Smooth muscle cell (in vitro differentiated cells): Measurements from ENCODE around the gene ZNF653. TPM values are rescaled to one million over a fixed set of nuclear protein-coding genes. Genes with fewer than 3 reads are reported as not detected.

Source experiments
- DNase-seq: peaks from one replicate; lab custom pipeline; 2025; ENCODE audit not compliant: unreplicated experiment; lab: John Stamatoyannopoulos, UW
- H2AFZ ChIP-seq: fragments of 200-600 bp; sonication (generic); 2 replicates; pipeline ENCODE4 v1.6.0; 2016; ENCODE audit warnings: antibody characterized with exemption, low read depth, mild to moderate bottlenecking
- H3F3A ChIP-seq: fragments of 200-600 bp; sonication (generic); 2 replicates; pipeline ENCODE4 v1.6.0; 2017; ENCODE audit warnings: antibody characterized with exemption, low read depth
- H3K27ac ChIP-seq: fragments of 200-600 bp; sonication (generic); 2 replicates; pipeline ENCODE4 v1.5.1; 2016; ENCODE audit warnings: low read depth, mild to moderate bottlenecking
- H3K27me3 ChIP-seq: fragments of 200-600 bp; sonication (generic); 2 replicates; pipeline ENCODE4 v1.6.1; 2016; ENCODE audit warnings: low read depth, mild to moderate bottlenecking
- H3K36me3 ChIP-seq: fragments of 200-600 bp; sonication (generic); 2 replicates; pipeline ENCODE4 v1.5.1; 2016; ENCODE audit warnings: low read depth
- H3K4me1 ChIP-seq: fragments of 200-600 bp; sonication (generic); 2 replicates; pipeline ENCODE4 v1.5.1; 2016; ENCODE audit warnings: low read depth
- H3K4me2 ChIP-seq: fragments of 200-600 bp; sonication (generic); 2 replicates; pipeline ENCODE4 v1.6.0; 2016; ENCODE audit warnings: mild to moderate bottlenecking
- H3K4me3 ChIP-seq: fragments of 200-600 bp; sonication (generic); 2 replicates; pipeline ENCODE4 v1.5.1; 2016; ENCODE audit warnings: mild to moderate bottlenecking
- H3K79me2 ChIP-seq: fragments of 200-600 bp; sonication (generic); 2 replicates; pipeline ENCODE4 v1.6.0; 2016; ENCODE audit warnings: low read depth, mild to moderate bottlenecking
- H3K9ac ChIP-seq: fragments of 200-600 bp; sonication (generic); 2 replicates; pipeline ENCODE4 v1.6.0; 2016; ENCODE audit warnings: low read depth
- H3K9me3 ChIP-seq: fragments of 200-600 bp; sonication (generic); replicated peaks from 2 replicates; pipeline ENCODE4 v1.5.1; 2016; ENCODE audit warnings: low read depth
- H4K20me1 ChIP-seq: fragments of 200-600 bp; sonication (generic); 2 replicates; pipeline ENCODE4 v1.6.0; 2016; ENCODE audit warnings: low read depth
- WGBS: methylation state at CpG from one replicate; pipeline ENCODE4 v1.1.7; 2016; ENCODE audit warnings: low lambda C conversion rate; 5-methylcytosine and 5-hydroxymethylcytosine counted together
- polyA plus RNA-seq: library from polyadenylated mRNA; unstranded; fragments of >200 nt; fragmentation: Nextera tagmentation; extraction: Ambion mirVana; gene quantifications from 2 replicates; pipeline ENCODE4 v1.2.1, GENCODE V29; 2016
- total RNA-seq: library from RNA; depleted of rRNA; stranded (reverse); fragments of >200 nt; gene quantifications from 2 replicates; pipeline ENCODE4 v1.2.3, GENCODE V29; 2014
- TF ChIP-seq, protein P1 (sequence below): fragments of 200-600 bp; sonication (generic); IDR thresholded peaks from 2 replicates; pipeline ENCODE4 v1.5.1; 2017; ENCODE audit warnings: borderline replicate concordance, mild to moderate bottlenecking, antibody characterized with exemption; ENCODE audit not compliant: insufficient read depth, poor library complexity, severe bottlenecking

Gene ZNF653
- total and polyA plus RNA-seq, 2 experiments from 2014 or later, result 2.9 to 5.5 TPM

DNA sequence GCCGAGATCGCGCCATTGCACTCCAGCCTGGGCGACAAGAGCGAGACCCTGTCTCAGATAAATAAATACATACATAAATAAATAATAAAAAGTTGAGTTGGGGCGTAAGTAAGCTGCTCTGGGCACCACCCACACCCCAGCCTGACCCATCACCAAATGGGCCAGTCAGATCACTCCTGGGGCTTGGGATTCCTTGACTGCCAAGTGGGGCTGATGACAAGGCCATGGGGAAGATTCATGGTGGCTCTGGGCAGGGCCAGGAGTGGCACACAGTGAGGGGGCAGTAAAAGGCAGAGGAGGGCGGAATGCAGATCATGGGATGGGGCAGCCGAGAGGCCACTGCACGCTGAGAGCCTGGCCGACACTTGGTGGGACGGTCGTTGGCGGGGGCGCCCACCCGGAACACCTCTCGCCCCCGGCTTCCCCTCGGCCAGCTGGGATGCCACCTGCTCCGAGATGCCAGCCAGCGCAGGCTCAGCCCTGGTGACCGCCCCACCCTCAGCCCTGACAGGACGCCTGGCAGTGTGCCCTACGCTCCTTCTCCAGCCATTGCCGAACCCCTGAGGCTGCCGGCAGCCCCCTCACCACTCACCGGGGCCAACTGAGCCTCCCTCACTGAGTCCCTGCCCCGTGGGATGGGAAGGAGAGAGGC is 10.9 kb downstream of the ZNF653 start:
- no peak overlapping the region for H2AFZ ChIP-seq
- no peak overlapping the region for H3K4me2 ChIP-seq
- H3K4me3 ChIP-seq, result no peak overlapping the region
- no peaks in the 10 kb centered on the region for H3K9me3 ChIP-seq
- H3K4me1 ChIP-seq, result no peaks in the 10 kb centered on the region
- WGBS, result 97% methylated on average over 24 of the region's 27 CpGs
- TF ChIP-seq, protein P1, sequence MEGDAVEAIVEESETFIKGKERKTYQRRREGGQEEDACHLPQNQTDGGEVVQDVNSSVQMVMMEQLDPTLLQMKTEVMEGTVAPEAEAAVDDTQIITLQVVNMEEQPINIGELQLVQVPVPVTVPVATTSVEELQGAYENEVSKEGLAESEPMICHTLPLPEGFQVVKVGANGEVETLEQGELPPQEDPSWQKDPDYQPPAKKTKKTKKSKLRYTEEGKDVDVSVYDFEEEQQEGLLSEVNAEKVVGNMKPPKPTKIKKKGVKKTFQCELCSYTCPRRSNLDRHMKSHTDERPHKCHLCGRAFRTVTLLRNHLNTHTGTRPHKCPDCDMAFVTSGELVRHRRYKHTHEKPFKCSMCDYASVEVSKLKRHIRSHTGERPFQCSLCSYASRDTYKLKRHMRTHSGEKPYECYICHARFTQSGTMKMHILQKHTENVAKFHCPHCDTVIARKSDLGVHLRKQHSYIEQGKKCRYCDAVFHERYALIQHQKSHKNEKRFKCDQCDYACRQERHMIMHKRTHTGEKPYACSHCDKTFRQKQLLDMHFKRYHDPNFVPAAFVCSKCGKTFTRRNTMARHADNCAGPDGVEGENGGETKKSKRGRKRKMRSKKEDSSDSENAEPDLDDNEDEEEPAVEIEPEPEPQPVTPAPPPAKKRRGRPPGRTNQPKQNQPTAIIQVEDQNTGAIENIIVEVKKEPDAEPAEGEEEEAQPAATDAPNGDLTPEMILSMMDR, result no peak
- H3K36me3 ChIP-seq, result no peaks in the 10 kb centered on the region
- no peak overlapping the region for H3K9ac ChIP-seq
- H4K20me1 ChIP-seq, result no peaks in the 10 kb centered on the region
- no peak overlapping the region for H3K27ac ChIP-seq
- H3K79me2 ChIP-seq, result no peaks in the 10 kb centered on the region
- no peaks in the 10 kb centered on the region for H3F3A ChIP-seq
- no peaks in the 10 kb centered on the region for H3K27me3 ChIP-seq
- DNase-seq, result no peak

DNA sequence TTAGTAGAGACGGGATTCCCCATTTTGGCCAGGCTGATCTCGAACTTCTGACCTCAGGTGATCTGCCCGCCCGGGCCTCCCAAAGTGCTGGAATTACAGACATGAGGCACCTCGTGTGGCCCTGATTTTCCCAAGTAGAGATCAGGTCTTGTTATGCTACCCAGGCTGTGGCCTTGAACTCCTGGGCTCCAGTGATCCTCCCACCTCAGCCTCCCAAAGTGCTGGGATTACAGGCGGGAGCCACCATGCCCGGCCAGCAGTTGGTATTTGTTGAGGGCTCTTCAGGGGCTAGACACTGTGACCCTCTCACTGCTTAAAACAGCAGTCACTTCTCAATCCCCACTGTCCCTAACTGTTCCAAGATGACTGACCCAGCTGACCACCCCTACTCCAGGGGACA is 16.3 kb downstream of the ZNF653 start:
- Histone ChIP-seq H3K36me3 (no peaks in the 10 kb centered on the region), H3F3A (no peaks in the 10 kb centered on the region), H3K4me1 (no peaks in the 10 kb centered on the region), H2AFZ (no peak overlapping the region), H3K4me2 (no peak overlapping the region), H3K9me3 (no peaks in the 10 kb centered on the region), H3K79me2 (no peaks in the 10 kb centered on the region), H3K27me3 (no peaks in the 10 kb centered on the region), H3K4me3 (no peak overlapping the region), H3K27ac (no peak overlapping the region), H3K9ac (no peak overlapping the region), H4K20me1 (no peaks in the 10 kb centered on the region)
- TF ChIP-seq, protein P1, result no peak
- DNase-seq, result no peak
- 98% methylated on average over 7 of the region's 7 CpGs for WGBS

DNA sequence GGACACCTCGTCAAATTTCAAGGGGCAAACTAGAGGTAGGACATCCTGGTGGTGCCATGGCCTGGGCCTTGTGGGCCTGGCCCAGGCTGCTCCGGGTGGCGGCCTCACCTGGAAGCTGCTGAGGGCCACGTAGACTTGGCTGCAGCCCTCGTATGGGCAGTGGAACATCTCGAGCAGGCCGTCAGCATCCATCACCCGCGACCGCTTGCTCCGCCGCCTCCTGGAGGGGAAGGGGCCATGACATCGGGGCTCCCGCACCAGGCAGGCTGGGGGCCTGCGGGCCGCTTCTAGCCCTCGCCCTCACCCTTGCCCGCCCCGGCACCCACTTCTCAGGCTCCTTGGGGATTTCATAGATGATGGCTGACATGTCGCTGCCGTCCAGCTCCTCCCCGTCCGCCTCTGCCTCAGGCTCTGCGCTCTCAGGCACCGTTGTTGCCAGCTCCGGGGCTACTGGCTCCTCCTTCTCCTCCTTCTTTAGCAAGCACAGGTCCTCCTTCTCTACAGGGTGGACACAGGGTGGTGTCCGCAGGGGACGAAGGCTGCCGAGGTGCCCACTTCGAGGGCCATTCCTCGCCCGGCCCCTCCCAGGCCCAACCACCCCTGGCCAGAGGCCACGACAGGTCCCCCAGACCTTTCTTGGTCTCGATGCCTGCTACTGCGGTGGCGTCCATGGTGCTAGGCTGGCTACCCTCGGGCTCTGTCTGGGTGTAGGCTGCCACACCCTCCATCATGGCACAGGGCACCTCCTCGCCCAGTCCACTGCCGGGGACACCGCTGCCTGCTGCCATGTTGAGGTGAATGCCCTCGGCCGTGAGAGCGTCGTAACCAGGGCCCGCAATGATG is 18.8 kb downstream of the ZNF653 start:
- H3F3A ChIP-seq, result no peaks in the 10 kb centered on the region
- peaks cover 12% of the 10 kb centered on the region for H3K27me3 ChIP-seq
- H3K4me2 ChIP-seq, result no peak overlapping the region
- H3K27ac ChIP-seq, result no peak overlapping the region
- no peaks in the 10 kb centered on the region for H4K20me1 ChIP-seq
- 95% methylated on average over 42 of the region's 45 CpGs for WGBS
- no peak overlapping the region for H3K9ac ChIP-seq
- DNase-seq, result no peak
- H3K4me1 ChIP-seq, result no peaks in the 10 kb centered on the region
- no peak overlapping the region for H2AFZ ChIP-seq
- H3K4me3 ChIP-seq, result no peak overlapping the region
- no peaks in the 10 kb centered on the region for H3K36me3 ChIP-seq
- no peaks in the 10 kb centered on the region for H3K9me3 ChIP-seq
- TF ChIP-seq, protein P1, result no peak
- no peaks in the 10 kb centered on the region for H3K79me2 ChIP-seq
